Cardiac muscle cell (in vitro differentiated cells and primary cell): ENCODE measurements around the gene GSTT4. TPM values are rescaled to one million over a fixed set of nuclear protein-coding genes. Genes with fewer than 3 reads are reported as not detected.
A peak's percentile ranks its signal among the peaks of the same experiment; 100 is the strongest.

Experiments used
- DNase-seq, 2 donors: peaks; one replicate each; pipeline versions ENCODE4 v3.0.0 to v3.0.0-alpha.2; 2010 to 2017; ENCODE audit warnings: low read depth in 1 of 2, low spot score in 1 of 2
- H3K27ac ChIP-seq: fragments of 200-600 bp; sonication (generic); 2 replicates; pipeline ENCODE4 v1.5.1; 2016
- H3K27me3 ChIP-seq: fragments of 200-600 bp; sonication (generic); 2 replicates; pipeline ENCODE4 v1.6.0; 2016; ENCODE audit warnings: control low read depth
- H3K36me3 ChIP-seq: fragments of 200-600 bp; sonication (generic); 2 replicates; pipeline ENCODE4 v1.5.1; 2016; ENCODE audit warnings: control low read depth
- H3K4me1 ChIP-seq: fragments of 200-600 bp; sonication (generic); 2 replicates; pipeline ENCODE4 v1.8.1; 2017; ENCODE audit warnings: low read depth, mild to moderate bottlenecking, mixed run types
- H3K4me3 ChIP-seq: fragments of 200-600 bp; sonication (generic); 2 replicates; pipeline ENCODE4 v1.5.1; 2016; ENCODE audit warnings: mild to moderate bottlenecking
- H3K9me3 ChIP-seq: fragments of 200-600 bp; sonication (generic); 2 replicates; pipeline ENCODE4 v1.5.1; 2017; ENCODE audit warnings: low read depth, mild to moderate bottlenecking, control low read depth
- polyA plus RNA-seq: library from polyadenylated mRNA; unstranded; fragments of >200 nt; fragmentation: Nextera tagmentation; extraction: Ambion mirVana; gene quantifications from 2 replicates; pipeline ENCODE4 v1.2.1, GENCODE V29; 2016
- total RNA-seq: library from RNA; depleted of rRNA; stranded (reverse); fragments of >200 nt; gene quantifications from 2 replicates; pipeline ENCODE4 v1.2.3, GENCODE V29; 2016
- TF ChIP-seq, protein P1 (sequence below): IDR thresholded peaks from 2 replicates; pipeline ENCODE4 v1.5.1; 2012; ENCODE audit warnings: low read depth, mild to moderate bottlenecking, low read length

Gene GSTT4
- total RNA-seq (not detected in 2 replicates), polyA plus RNA-seq (not detected in 2 replicates)

DNA sequence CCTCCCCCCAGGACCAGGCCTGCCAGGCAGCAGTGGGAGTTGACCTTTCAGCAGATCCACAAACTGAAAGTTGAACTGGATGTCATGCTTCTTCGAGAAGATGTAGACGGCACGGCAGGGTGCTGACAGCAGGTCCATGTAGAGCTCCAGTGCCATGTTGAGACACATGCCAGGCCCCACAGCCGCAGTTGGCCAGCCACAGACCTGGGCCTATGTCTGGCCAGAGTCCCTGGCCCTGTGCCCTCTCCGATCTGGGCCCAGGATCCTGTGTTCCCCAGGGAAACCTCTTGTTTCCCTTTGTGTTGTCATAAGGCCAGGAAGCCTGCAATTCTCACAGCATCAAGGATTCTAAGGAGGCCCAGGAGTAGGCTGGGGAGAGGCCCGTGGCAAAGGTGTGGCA lies at the start of gene GSTT4:
TSS of gene GSTT4 (minus strand) at position 253 of the 400 bp plus-strand sequence. CDS start at position 156, 97 bp downstream.
- Histone ChIP-seq H3K27ac (peak within 1 kb of the TSS; percentile 51), H3K27me3 (no peaks in the 10 kb centered on the region), H3K9me3 (no peaks in the 10 kb centered on the region), H3K4me1 (no peaks in the 10 kb centered on the region), H3K4me3 (no peak within 1 kb of the TSS), H3K36me3 (no peaks in the 10 kb centered on the region)
- TF ChIP-seq, protein P1, sequence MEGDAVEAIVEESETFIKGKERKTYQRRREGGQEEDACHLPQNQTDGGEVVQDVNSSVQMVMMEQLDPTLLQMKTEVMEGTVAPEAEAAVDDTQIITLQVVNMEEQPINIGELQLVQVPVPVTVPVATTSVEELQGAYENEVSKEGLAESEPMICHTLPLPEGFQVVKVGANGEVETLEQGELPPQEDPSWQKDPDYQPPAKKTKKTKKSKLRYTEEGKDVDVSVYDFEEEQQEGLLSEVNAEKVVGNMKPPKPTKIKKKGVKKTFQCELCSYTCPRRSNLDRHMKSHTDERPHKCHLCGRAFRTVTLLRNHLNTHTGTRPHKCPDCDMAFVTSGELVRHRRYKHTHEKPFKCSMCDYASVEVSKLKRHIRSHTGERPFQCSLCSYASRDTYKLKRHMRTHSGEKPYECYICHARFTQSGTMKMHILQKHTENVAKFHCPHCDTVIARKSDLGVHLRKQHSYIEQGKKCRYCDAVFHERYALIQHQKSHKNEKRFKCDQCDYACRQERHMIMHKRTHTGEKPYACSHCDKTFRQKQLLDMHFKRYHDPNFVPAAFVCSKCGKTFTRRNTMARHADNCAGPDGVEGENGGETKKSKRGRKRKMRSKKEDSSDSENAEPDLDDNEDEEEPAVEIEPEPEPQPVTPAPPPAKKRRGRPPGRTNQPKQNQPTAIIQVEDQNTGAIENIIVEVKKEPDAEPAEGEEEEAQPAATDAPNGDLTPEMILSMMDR = no peak
- DNase-seq = peak; percentile 61 to 74

DNA sequence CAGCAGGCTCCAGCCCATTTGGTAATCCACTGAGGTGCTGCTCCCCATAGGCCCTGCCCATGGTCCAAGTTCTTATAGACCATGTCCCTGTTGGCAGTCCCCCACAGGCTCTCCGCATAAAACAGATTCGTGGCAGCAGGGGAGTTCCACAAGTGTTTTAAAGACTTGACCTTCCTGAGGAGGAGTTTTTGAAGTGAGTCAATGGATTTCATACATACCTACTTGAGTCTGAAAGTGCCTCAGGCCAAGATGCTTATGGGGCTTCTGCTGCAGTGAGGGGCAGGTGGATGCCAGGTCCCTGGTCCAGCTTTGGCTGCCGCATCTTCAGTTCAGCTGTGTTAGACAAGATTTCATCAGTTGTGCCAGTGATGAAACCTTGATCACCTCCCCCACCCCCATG lies 49.1 kb upstream of the GSTT4 start:
- Histone ChIP-seq H3K27me3 (no peaks in the 10 kb centered on the region), H3K9me3 (no peaks in the 10 kb centered on the region), H3K36me3 (peaks cover 43% of the 10 kb centered on the region), H3K4me1 (no peaks in the 10 kb centered on the region), H3K4me3 (no peak overlapping the region), H3K27ac (no peak overlapping the region)
- TF ChIP-seq, protein P1 = no peak
- no peak for DNase-seq

DNA sequence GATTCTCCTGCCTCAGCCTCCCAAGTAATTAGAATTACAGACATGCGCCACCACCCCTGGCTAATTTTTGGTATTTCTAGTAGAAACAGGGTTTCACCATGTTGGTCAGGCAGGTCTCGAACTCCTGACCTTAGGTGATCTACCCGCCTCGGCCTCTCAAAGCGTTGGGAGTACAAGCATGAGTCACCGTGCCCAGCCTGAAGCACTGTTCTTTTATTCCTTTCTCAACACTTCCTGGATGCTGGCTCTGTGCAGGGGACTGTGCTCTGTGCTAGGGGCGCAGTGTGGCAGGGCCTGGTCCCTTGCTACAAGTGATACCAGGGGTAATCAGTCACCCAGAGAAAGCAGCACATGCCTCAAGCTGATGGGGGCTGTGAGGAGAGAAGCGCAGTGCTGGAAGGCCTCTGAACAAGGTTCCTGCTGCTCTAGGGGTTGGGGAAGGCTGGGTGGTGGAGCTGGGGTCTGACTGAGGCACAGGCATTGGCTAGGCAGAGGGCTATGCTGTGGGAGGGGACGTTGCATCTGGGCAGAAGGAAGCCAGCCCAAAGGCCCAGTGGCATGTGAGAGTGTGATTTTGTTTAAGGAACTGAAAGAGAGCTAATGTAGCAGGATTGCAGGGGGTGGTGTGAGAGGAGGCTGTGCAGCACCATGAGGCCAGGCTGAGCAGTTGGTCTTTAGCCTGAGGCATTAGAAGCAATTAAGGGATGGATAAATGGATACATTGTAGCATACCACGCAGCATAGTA lies 48.4 kb upstream of the GSTT4 start:
- TF ChIP-seq, protein P1 = no peak
- H3K27ac ChIP-seq = no peak overlapping the region
- no peak for DNase-seq

DNA sequence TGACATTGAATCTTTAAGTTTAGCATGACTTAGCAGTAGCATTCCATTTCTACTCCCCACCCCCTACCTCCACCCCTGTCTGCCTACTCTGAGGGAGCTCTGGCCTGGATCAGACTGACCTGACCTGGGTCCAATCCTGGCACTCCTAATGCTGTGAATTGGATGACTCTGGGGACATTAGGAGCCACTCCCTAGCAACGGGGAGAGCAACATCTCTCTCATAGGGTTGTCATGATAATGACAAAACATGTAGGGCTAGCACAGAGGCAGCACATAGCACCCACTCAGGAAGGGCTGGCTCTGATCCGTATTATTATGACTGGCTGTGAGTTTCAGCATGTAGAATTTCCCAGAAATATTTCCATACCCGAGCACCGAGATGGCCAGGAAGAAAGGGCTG lies 46.3 kb upstream of the GSTT4 start:
- Histone ChIP-seq H3K27ac (no peak overlapping the region), H3K4me1 (no peaks in the 10 kb centered on the region), H3K9me3 (no peaks in the 10 kb centered on the region), H3K4me3 (no peak overlapping the region), H3K36me3 (peaks cover 27% of the 10 kb centered on the region), H3K27me3 (no peaks in the 10 kb centered on the region)
- TF ChIP-seq, protein P1 = no peak
- no peak for DNase-seq

More for the DNA sequence above, 48.4 kb upstream of the GSTT4 start:
- Histone ChIP-seq H3K9me3 (no peaks in the 10 kb centered on the region), H3K4me1 (no peaks in the 10 kb centered on the region), H3K27me3 (no peaks in the 10 kb centered on the region), H3K4me3 (no peak overlapping the region), H3K36me3 (peaks cover 37% of the 10 kb centered on the region)

DNA sequence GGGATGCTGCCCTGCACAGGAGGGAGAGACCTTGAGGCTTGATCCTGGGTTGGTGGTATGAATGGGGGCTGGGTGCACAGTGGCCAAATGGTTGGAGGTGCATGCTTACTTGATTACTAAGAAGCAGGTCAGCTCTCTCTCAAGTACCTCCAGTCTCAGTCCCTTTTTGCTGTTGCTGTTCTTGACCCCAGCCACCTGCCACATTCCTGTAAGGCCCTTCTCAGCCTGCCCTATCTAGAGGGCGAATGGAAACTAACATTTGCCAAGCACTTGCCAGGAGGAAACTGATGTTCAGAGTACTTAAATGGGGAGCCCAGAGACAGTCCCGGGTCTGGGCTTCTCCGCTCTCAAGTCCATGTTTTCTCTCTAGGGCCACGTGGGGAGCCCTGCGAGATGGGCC lies 45.8 kb upstream of the GSTT4 start:
- TF ChIP-seq, protein P1 = no peak
- no peaks in the 10 kb centered on the region for H3K9me3 ChIP-seq
- H3K27ac ChIP-seq = no peak overlapping the region
- no peaks in the 10 kb centered on the region for H3K27me3 ChIP-seq
- no peak for DNase-seq
- H3K4me3 ChIP-seq = no peak overlapping the region
- H3K36me3 ChIP-seq = peaks cover 24% of the 10 kb centered on the region
- H3K4me1 ChIP-seq = no peaks in the 10 kb centered on the region
